Body of pancreas (tissue), 4 donors: ENCODE results near the gene UCKL1.

Experiments used
- POLR2A ChIP-seq, 3 donors: fragments of 450-650 bp; IDR thresholded peaks; one replicate each; pipeline ENCODE4 v1.6.1; 2016; ENCODE audit warnings: antibody characterized with exemption in 3 of 3, mild to moderate bottlenecking in 2 of 3
- TF ChIP-seq, protein P1 (sequence below), 7 experiments: fragments of 450-650 bp in 4 of 7; fragments of 200-600 bp in 3 of 7; sonication (generic) in 3 of 7; IDR thresholded peaks; one replicate each; pipeline ENCODE4 v1.5.1; 2016 to 2019; ENCODE audit warnings: antibody characterized with exemption in 7 of 7

DNA sequence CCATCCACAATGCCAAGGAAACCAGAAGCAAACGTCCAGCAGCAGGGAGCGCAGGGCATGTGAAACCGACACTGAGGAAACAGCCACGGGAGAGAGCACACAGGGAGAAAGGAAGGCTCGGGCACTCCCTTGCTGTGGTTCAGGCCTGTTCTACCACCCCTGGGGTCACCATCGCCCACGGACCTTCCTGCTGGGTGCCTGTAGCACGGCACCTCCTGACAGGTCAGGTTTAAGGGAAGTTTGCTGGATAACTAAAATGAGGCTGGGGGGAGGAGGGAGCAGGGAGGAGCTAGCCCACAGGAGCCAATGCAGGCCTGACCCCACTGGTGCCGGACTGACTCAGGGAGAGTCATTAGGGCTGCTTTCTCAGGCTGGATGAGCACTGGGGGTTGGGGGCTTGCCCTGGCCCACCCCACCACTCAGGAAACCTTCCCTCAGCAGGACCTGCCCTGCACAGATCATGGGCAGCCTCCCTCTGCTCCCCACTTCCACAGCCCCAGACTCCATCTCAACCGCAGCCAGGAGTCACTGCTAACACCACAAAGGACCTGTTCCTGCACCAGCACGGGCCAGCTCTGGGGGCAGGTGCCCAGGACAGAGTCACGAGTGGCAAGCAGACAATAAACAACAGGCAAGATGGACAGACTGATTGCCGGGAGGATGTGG, 2.3 kb downstream of the UCKL1 start:
- TF ChIP-seq, protein P1, sequence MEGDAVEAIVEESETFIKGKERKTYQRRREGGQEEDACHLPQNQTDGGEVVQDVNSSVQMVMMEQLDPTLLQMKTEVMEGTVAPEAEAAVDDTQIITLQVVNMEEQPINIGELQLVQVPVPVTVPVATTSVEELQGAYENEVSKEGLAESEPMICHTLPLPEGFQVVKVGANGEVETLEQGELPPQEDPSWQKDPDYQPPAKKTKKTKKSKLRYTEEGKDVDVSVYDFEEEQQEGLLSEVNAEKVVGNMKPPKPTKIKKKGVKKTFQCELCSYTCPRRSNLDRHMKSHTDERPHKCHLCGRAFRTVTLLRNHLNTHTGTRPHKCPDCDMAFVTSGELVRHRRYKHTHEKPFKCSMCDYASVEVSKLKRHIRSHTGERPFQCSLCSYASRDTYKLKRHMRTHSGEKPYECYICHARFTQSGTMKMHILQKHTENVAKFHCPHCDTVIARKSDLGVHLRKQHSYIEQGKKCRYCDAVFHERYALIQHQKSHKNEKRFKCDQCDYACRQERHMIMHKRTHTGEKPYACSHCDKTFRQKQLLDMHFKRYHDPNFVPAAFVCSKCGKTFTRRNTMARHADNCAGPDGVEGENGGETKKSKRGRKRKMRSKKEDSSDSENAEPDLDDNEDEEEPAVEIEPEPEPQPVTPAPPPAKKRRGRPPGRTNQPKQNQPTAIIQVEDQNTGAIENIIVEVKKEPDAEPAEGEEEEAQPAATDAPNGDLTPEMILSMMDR (IDR thresholded peaks at IDR 0.05) = no peak
- TF ChIP-seq POLR2A (IDR thresholded peaks at IDR 0.05) = no peak
